Common myeloid progenitor, CD34-positive (primary cell): ENCODE measurements around the gene TAF11L11. TPM values are rescaled to one million over a fixed set of nuclear protein-coding genes. Genes with fewer than 3 reads are reported as not detected.
"Not testable (repeated sequence)": the region's sequence is repeated elsewhere in the genome, so short reads cannot be mapped to it uniquely, and the experiment has no call there.

ENCODE experiments used
- CTCF ChIA-PET: fragments of 350-600 bp; sonication (Branson Sonifier 250); formaldehyde crosslinking; loops from one replicate; lab custom pipeline; 2021; ENCODE audit warnings: antibody characterized with exemption; lab: Charles Lee
- POLR2A ChIA-PET: fragments of 350-600 bp; sonication (Branson Sonifier 250); formaldehyde crosslinking; loops from one replicate; lab custom pipeline; 2021; ENCODE audit warnings: antibody characterized with exemption; lab: Charles Lee
- DNase-seq, 3 donors: peaks; one replicate each; pipeline versions ENCODE4 v3.0.0 to v3.0.0-alpha.2; 2013
- H3K27ac ChIP-seq, 2 experiments: 1 replicate in 1 of 2; 2 replicates in 1 of 2; pipeline ENCODE4 v1.7.0; 2013; ENCODE audit warnings: inconsistent platforms in 2 of 2, low read length in 2 of 2, mild to moderate bottlenecking in 2 of 2, low read depth in 1 of 2, moderate library complexity in 1 of 2; ENCODE audit not compliant: severe bottlenecking in 2 of 2, insufficient read depth in 1 of 2, poor library complexity in 1 of 2
- H3K27me3 ChIP-seq, 5 experiments: replicated peaks in 2 of 5; 1 replicate in 3 of 5; 2 replicates in 2 of 5; pipeline versions ENCODE4 v1.6.1 to v1.7.0; 2013; ENCODE audit warnings: low read length in 4 of 5, mild to moderate bottlenecking in 2 of 5, moderate library complexity in 2 of 5, inconsistent platforms in 1 of 5; ENCODE audit not compliant: insufficient read depth in 5 of 5, control insufficient read depth in 4 of 5
- H3K36me3 ChIP-seq, 4 experiments: 1 replicate in 2 of 4; 2 replicates in 2 of 4; pipeline versions ENCODE4 v1.6.1 to v1.7.0; 2013; ENCODE audit warnings: low read length in 3 of 4, control low read depth in 1 of 4, mild to moderate bottlenecking in 1 of 4; ENCODE audit not compliant: control insufficient read depth in 4 of 4, insufficient read depth in 4 of 4
- H3K4me1 ChIP-seq, 4 experiments: 1 replicate in 3 of 4; 2 replicates in 1 of 4; pipeline versions ENCODE4 v1.6.1 to v1.7.1; 2013; ENCODE audit warnings: low read length in 3 of 4, mild to moderate bottlenecking in 3 of 4, control low read depth in 1 of 4, inconsistent platforms in 1 of 4, moderate library complexity in 1 of 4; ENCODE audit not compliant: control insufficient read depth in 4 of 4, insufficient read depth in 4 of 4; ENCODE audit errors: control extremely low read depth in 1 of 4
- H3K4me3 ChIP-seq, 7 experiments: 1 replicate in 4 of 7; 2 replicates in 3 of 7; pipeline versions ENCODE4 v1.5.1 to v1.7.0; 2013; ENCODE audit warnings: mild to moderate bottlenecking in 7 of 7, low read length in 6 of 7, moderate library complexity in 6 of 7, inconsistent platforms in 2 of 7, low read depth in 2 of 7, control low read depth in 1 of 7; ENCODE audit not compliant: insufficient read depth in 4 of 7, control insufficient read depth in 1 of 7; ENCODE audit errors: extremely low read depth in 1 of 7
- H3K9me3 ChIP-seq, 5 experiments: 1 replicate in 4 of 5; 2 replicates in 1 of 5; pipeline versions ENCODE4 v1.6.1 to v1.7.1; 2013; ENCODE audit warnings: low read length in 4 of 5, mild to moderate bottlenecking in 2 of 5, inconsistent platforms in 1 of 5, low read depth in 1 of 5, moderate library complexity in 1 of 5; ENCODE audit not compliant: control insufficient read depth in 4 of 5, insufficient read depth in 2 of 5; ENCODE audit errors: control extremely low read depth in 1 of 5
- WGBS: methylation state at CpG from one replicate; pipeline ENCODE4 v1.1.5; 2013; ENCODE audit not compliant: insufficient coverage; 5-methylcytosine and 5-hydroxymethylcytosine counted together
- polyA plus RNA-seq: library from polyadenylated mRNA; unstranded; fragments of 120-200 nt; gene quantifications from one replicate; pipeline ENCODE4 v1.2.1, GENCODE V29; 2013

Gene TAF11L11
- not detected for polyA plus RNA-seq

DNA sequence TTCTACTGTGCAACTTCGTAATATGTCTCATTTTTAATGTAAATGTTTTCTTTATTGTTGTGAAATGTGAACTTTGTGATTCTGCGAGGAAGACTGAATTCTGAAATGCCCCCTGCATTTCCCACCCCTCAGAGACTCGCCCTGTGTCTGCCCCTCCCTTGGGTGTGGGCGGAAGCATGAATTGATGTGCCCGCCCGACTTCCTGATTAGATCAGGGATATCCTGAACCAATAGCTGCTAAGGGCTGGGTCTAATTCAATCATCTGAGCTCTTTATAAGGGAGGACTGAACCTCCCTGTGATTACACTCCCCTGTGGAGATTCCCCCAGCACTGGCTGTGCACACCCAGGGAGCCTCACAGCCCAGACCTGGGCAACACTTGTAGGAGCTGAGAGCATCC is at the start of gene TAF11L11:
Gene TAF11L11, plus strand, starts transcription at position 304 of the 400 bp plus-strand sequence.
- H3K4me3 ChIP-seq, H3K36me3 ChIP-seq, CTCF ChIA-PET, DNase-seq, H3K27ac ChIP-seq, H3K9me3 ChIP-seq, H3K4me1 ChIP-seq, H3K27me3 ChIP-seq: not testable (repeated sequence)
- POLR2A ChIA-PET = interaction anchor here (0.6 kb wide), 1 partner anchor 224 kb away, joined by 4 read pairs; no protein-coding TSS in a partner anchor
- no CpG with 5 or more reads among the region's 6 CpGs for WGBS

DNA sequence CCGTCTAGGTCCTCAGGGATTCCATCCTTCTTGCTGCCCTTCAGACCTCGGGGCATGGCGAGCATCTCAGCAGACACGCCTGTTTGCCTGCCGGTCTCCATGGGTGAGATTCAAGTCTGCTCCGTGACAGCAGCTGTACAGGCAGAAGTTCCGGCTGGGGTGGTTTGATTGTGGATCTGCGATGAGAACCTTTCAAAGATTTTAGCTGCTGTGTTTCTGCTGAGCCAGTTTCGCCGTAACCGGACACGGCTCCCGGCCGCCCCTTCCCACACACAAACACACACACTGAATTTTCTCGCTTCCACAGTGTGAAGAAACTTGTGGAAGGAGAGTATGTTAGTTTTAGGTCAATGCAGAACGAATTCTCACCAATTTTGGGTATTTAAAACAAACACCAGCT is 18.3 kb upstream of the TAF11L11 start, which contains the start of gene TAF11L7:
Gene TAF11L7, minus strand, starts transcription at position 101 of the 400 bp plus-strand sequence.
- H3K27ac ChIP-seq, H3K9me3 ChIP-seq, H3K4me1 ChIP-seq, DNase-seq, H3K4me3 ChIP-seq, H3K36me3 ChIP-seq, CTCF ChIA-PET, H3K27me3 ChIP-seq, POLR2A ChIA-PET: not testable (repeated sequence)
- no CpG with 5 or more reads among the region's 16 CpGs for WGBS

GRCh38 chr5:17590860-17591259 is 13.1 kb upstream of the TAF11L11 start, which contains the start of gene TAF11L8:
TSS of gene TAF11L8 (minus strand) at chr5:17590960.
- H3K27me3 ChIP-seq, POLR2A ChIA-PET, DNase-seq, H3K4me1 ChIP-seq, H3K27ac ChIP-seq, CTCF ChIA-PET, H3K9me3 ChIP-seq, H3K36me3 ChIP-seq, H3K4me3 ChIP-seq: not testable (repeated sequence)
- no CpG with 5 or more reads among the region's 16 CpGs for WGBS

- CTCF ChIA-PET, H3K4me3 ChIP-seq, DNase-seq, H3K9me3 ChIP-seq, H3K4me1 ChIP-seq, H3K27ac ChIP-seq, H3K36me3 ChIP-seq, H3K27me3 ChIP-seq, POLR2A ChIA-PET: not testable (repeated sequence)
- no CpG with 5 or more reads among the region's 15 CpGs for WGBS
Measured at GRCh38 chr5:17594255-17594654, 9.7 kb upstream of the TAF11L11 start, which contains the start of gene TAF11L9. TSS of gene TAF11L9 (minus strand) at chr5:17594394.

GRCh38 chr5:17597728-17598127 is 6.3 kb upstream of the TAF11L11 start, which contains the start of gene TAF11L10:
TSS of gene TAF11L10 (minus strand) at chr5:17597828.
- H3K27me3 ChIP-seq, CTCF ChIA-PET, H3K4me1 ChIP-seq, H3K9me3 ChIP-seq, POLR2A ChIA-PET, H3K27ac ChIP-seq, H3K4me3 ChIP-seq, DNase-seq, H3K36me3 ChIP-seq: not testable (repeated sequence)
- no CpG with 5 or more reads among the region's 15 CpGs for WGBS

GRCh38 chr5:17604951-17605350 is 968 bp downstream of the TAF11L11 start:
- no peak for DNase-seq
- peaks cover 0 to 2% (median 0%) of the 10 kb centered on the region in 5 experiments for H3K9me3 ChIP-seq
- H3K27me3 ChIP-seq = no peaks in the 10 kb centered on the region
- ChIA-PET POLR2A (no interaction called here), CTCF (no interaction called here)
- H3K36me3 ChIP-seq = no peaks in the 10 kb centered on the region
- H3K4me1 ChIP-seq = no peaks in the 10 kb centered on the region
- H3K4me3 ChIP-seq = no peak overlapping the region
- H3K27ac ChIP-seq = no peak overlapping the region
- 100% methylated on average over 1 of the region's 14 CpGs for WGBS

- H3K27me3 ChIP-seq, H3K9me3 ChIP-seq, H3K4me1 ChIP-seq, H3K4me3 ChIP-seq, POLR2A ChIA-PET, CTCF ChIA-PET, H3K36me3 ChIP-seq, H3K27ac ChIP-seq, DNase-seq: not testable (repeated sequence)
- 90% methylated on average over 2 of the region's 4 CpGs for WGBS
Measured at GRCh38 chr5:17607461-17607860, 3.5 kb downstream of the TAF11L11 start.
